OCI-LY1 (cell line): ENCODE measurements around the gene PTH1R.

Experiments
- H2AFZ ChIP-seq: fragments of 200-600 bp; sonication (generic), shearing (Covaris generic); 2 replicates; pipeline ENCODE4 v1.6.0; 2014; ENCODE audit warnings: antibody characterized with exemption, mild to moderate bottlenecking, low read length
- H3F3A ChIP-seq: fragments of 200-600 bp; sonication (generic), shearing (Covaris generic); 2 replicates; pipeline ENCODE4 v1.6.0; 2014; ENCODE audit warnings: mild to moderate bottlenecking, antibody characterized with exemption, low read length, moderate library complexity; ENCODE audit not compliant: insufficient read depth
- H3K27ac ChIP-seq: fragments of 200-600 bp; sonication (generic); 2 replicates; pipeline ENCODE4 v1.5.1; 2014; ENCODE audit warnings: low read length, mixed run types, mild to moderate bottlenecking, low read depth; ENCODE audit not compliant: poor library complexity, severe bottlenecking
- H3K27me3 ChIP-seq: fragments of 200-600 bp; sonication (generic); 2 replicates; pipeline ENCODE4 v1.6.0; 2014; ENCODE audit warnings: antibody characterized with exemption, mild to moderate bottlenecking, low read length, moderate library complexity; ENCODE audit not compliant: insufficient read depth
- H3K36me3 ChIP-seq: fragments of 200-600 bp; sonication (generic); 2 replicates; pipeline ENCODE4 v1.6.1; 2014; ENCODE audit warnings: mild to moderate bottlenecking, antibody characterized with exemption, low read length, moderate library complexity, mixed read lengths; ENCODE audit not compliant: insufficient read depth
- H3K4me1 ChIP-seq: fragments of 200-600 bp; sonication (generic); 2 replicates; pipeline ENCODE4 v1.5.1; 2014; ENCODE audit warnings: mild to moderate bottlenecking, low read length, moderate library complexity; ENCODE audit not compliant: insufficient read depth, severe bottlenecking
- H3K4me2 ChIP-seq: fragments of 200-600 bp; sonication (generic), shearing (Covaris generic); 2 replicates; pipeline ENCODE4 v1.6.1; 2014; ENCODE audit warnings: low read length
- H3K4me3 ChIP-seq: fragments of 200-600 bp; sonication (generic); 2 replicates; pipeline ENCODE4 v1.5.1; 2014; ENCODE audit warnings: low read length, low read depth, mild to moderate bottlenecking, mixed read lengths; ENCODE audit not compliant: poor library complexity, severe bottlenecking
- H3K79me2 ChIP-seq: fragments of 200-600 bp; shearing (Covaris generic); 2 replicates; pipeline ENCODE4 v1.6.1; 2016; ENCODE audit warnings: mixed run types, low read length, mixed read lengths; ENCODE audit not compliant: insufficient read depth
- H3K9ac ChIP-seq: fragments of 200-600 bp; sonication (generic), shearing (Covaris generic); 2 replicates; pipeline ENCODE4 v1.6.1; 2014; ENCODE audit warnings: mild to moderate bottlenecking, low read length, mixed read lengths
- H3K9me2 ChIP-seq: fragments of 200-600 bp; sonication (generic), shearing (Covaris generic); 2 replicates; pipeline ENCODE4 v1.6.1; 2014; ENCODE audit warnings: low read depth, mild to moderate bottlenecking, low read length, mixed read lengths
- H3K9me3 ChIP-seq: fragments of 200-600 bp; shearing (Covaris generic); 2 replicates; pipeline ENCODE4 v1.6.1; 2014; ENCODE audit warnings: low read length, mixed read lengths
- H4K20me1 ChIP-seq: fragments of 200-600 bp; sonication (generic), shearing (Covaris generic); 2 replicates; pipeline ENCODE4 v1.6.0; 2016; ENCODE audit warnings: mild to moderate bottlenecking, low read length; ENCODE audit not compliant: insufficient read depth
- CTCF ChIP-seq: fragments of 200-600 bp; sonication (generic), shearing (Covaris generic); IDR thresholded peaks from 2 replicates; pipeline ENCODE4 v1.5.1; 2017; ENCODE audit warnings: mild to moderate bottlenecking, antibody characterized with exemption, low read length, moderate library complexity, mixed read lengths
- EZH2 ChIP-seq: fragments of 200-600 bp; sonication (generic), shearing (Covaris generic); IDR thresholded peaks from 2 replicates; pipeline ENCODE4 v1.8.0; 2017; ENCODE audit warnings: borderline replicate concordance, mixed run types, mild to moderate bottlenecking, antibody characterized with exemption, low read length, moderate library complexity, mixed read lengths

Gene PTH1R

GRCh38 chr3:46893146-46893748 is 15.7 kb downstream of the PTH1R start:
- H3K9ac ChIP-seq = no peak overlapping the region
- no peak overlapping the region for H3K4me3 ChIP-seq
- no peaks in the 10 kb centered on the region for H3K79me2 ChIP-seq
- H3K9me2 ChIP-seq = no peaks in the 10 kb centered on the region
- H4K20me1 ChIP-seq = no peaks in the 10 kb centered on the region
- H2AFZ ChIP-seq = no peak overlapping the region
- H3F3A ChIP-seq = no peaks in the 10 kb centered on the region
- no peak overlapping the region for H3K27ac ChIP-seq
- H3K9me3 ChIP-seq = no peaks in the 10 kb centered on the region
- H3K4me2 ChIP-seq = no peak overlapping the region
- TF ChIP-seq EZH2 = no peak
- TF ChIP-seq CTCF = no peak
- H3K4me1 ChIP-seq = no peaks in the 10 kb centered on the region
- no peaks in the 10 kb centered on the region for H3K36me3 ChIP-seq
- peaks cover 2% of the 10 kb centered on the region; the same call in 1 of the 2 replicates for H3K27me3 ChIP-seq

- Histone ChIP-seq H4K20me1 (no peaks in the 10 kb centered on the region), H3K9ac (no peak overlapping the region), H3K27me3 (peaks cover 2% of the 10 kb centered on the region; the same call in 1 of the 2 replicates), H2AFZ (no peak overlapping the region), H3K27ac (no peak overlapping the region), H3K9me3 (no peaks in the 10 kb centered on the region), H3K36me3 (no peaks in the 10 kb centered on the region), H3K9me2 (no peaks in the 10 kb centered on the region), H3F3A (no peaks in the 10 kb centered on the region), H3K4me1 (no peaks in the 10 kb centered on the region), H3K4me3 (no peak overlapping the region), H3K79me2 (no peaks in the 10 kb centered on the region), H3K4me2 (no peak overlapping the region)
- TF ChIP-seq EZH2 (no peak), CTCF (no peak)
Observed at GRCh38 chr3:46893763-46894162, 16.2 kb downstream of the PTH1R start.

GRCh38 chr3:46894256-46894655 is 16.7 kb downstream of the PTH1R start:
- Histone ChIP-seq H3K27me3 (peaks cover 2% of the 10 kb centered on the region; the same call in 1 of the 2 replicates), H3K27ac (no peak overlapping the region), H3K9ac (no peak overlapping the region), H3K36me3 (no peaks in the 10 kb centered on the region), H3K79me2 (no peaks in the 10 kb centered on the region), H3K4me3 (no peak overlapping the region), H3K4me1 (no peaks in the 10 kb centered on the region), H3F3A (no peaks in the 10 kb centered on the region), H3K4me2 (no peak overlapping the region), H3K9me2 (no peaks in the 10 kb centered on the region), H3K9me3 (no peaks in the 10 kb centered on the region), H4K20me1 (no peaks in the 10 kb centered on the region), H2AFZ (no peak overlapping the region)
- TF ChIP-seq CTCF (no peak), EZH2 (no peak)
